Stimulated activated memory B cell treated with anti-CD40 and anti-IgM and Interleukin-4, amounts not matched to agents 10 μg/mL and 1 μg/mL and 100 μg/mL, for 72 hours (primary cell): Measurements from ENCODE around the gene NSUN7.

ENCODE experiments used
- ATAC-seq: fragments of 150-1000 bp; cut with Tn5 transposase; 2 replicates; pipeline ENCODE4 v1.10.0; 2021
- H3K27ac Mint-ChIP-seq: one replicate; pipeline ENCODE4 v1.8.0; 2022; ENCODE audit warnings: mild to moderate bottlenecking, mixed read lengths
- H3K27me3 Mint-ChIP-seq: one replicate; pipeline ENCODE4 v1.8.0; 2022; ENCODE audit warnings: mixed read lengths
- H3K36me3 Mint-ChIP-seq: one replicate; pipeline ENCODE4 v1.8.0; 2022; ENCODE audit warnings: mixed read lengths
- H3K4me1 Mint-ChIP-seq: one replicate; pipeline ENCODE4 v1.8.0; 2022; ENCODE audit warnings: mixed read lengths
- H3K4me3 Mint-ChIP-seq: one replicate; pipeline ENCODE4 v1.8.0; 2022; ENCODE audit warnings: mild to moderate bottlenecking, moderate library complexity, mixed read lengths
- H3K9me3 Mint-ChIP-seq: one replicate; pipeline ENCODE4 v1.8.0; 2022; ENCODE audit warnings: mixed read lengths

The NSUN7 gene

DNA sequence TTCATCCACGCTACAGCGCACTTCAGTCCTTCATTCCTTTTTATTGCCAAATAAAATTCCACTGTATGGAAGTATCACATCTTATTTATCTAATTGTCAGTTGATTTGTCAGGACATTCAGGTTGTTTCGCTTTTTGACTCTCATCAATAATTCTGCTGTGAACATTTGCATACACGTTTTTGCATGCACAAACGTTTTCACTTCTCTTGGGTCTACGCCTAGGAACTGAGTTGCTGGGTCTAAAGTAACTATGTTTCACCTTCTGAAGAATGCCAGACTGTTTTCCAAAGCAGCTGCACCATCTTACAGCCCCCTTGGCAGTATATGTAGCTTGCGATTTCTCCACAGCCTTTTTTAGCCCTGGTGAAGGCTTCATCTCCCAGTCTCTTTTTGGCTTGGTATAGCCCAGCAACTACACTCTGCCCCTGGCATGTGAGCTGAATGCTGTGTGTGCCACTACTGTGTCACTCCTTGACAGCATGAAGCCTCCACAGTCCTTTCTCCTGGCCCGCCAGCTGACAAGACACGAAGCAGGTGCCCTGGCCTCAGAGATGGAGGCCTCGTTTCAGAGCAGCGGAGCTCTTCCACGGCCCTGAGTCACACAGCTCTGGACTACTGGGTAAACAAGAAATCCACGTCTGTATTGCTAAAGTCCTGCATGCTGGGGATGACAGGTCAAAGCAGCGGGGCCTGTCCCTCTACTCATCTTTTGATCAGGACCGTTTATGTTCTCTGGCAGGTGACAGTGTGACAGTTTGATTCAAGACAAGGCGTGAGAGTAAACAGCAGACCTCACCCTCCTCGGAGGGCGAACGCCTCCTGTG lies 75.5 kb downstream of the NSUN7 start:
- peaks cover 5% of the 10 kb centered on the region for H3K36me3 Mint-ChIP-seq
- peak; percentile 45 for ATAC-seq

DNA sequence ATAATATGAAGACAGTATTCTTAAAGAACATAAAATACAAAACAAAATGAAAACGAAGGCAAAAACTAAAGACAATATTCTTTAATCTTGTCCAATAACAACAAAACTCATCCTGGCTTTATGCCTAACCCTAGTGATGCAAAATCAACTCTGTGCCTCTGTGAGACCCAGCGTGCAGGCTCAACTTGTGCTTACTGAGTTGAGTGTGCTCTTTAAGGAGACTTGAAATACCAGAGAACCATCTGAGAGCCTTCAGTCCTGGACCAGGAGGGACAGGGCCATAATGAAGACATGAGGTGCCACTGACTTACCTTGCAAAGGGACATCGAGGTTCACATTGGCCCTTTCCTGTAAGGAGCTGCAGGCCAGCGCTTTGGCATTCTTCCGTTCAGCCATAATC lies 77.1 kb downstream of the NSUN7 start:
- Mint-ChIP-seq H3K36me3 (peaks cover 5% of the 10 kb centered on the region), H3K27ac (no peak overlapping the region), H3K27me3 (no peaks in the 10 kb centered on the region)

More for the DNA sequence above, 75.5 kb downstream of the NSUN7 start:
- peak overlapping the region; percentile 7 for H3K27ac Mint-ChIP-seq
- H3K9me3 Mint-ChIP-seq, result peaks cover 5% of the 10 kb centered on the region
- H3K27me3 Mint-ChIP-seq, result no peaks in the 10 kb centered on the region
- H3K4me1 Mint-ChIP-seq, result peaks cover 16% of the 10 kb centered on the region
- H3K4me3 Mint-ChIP-seq, result no peak overlapping the region

DNA sequence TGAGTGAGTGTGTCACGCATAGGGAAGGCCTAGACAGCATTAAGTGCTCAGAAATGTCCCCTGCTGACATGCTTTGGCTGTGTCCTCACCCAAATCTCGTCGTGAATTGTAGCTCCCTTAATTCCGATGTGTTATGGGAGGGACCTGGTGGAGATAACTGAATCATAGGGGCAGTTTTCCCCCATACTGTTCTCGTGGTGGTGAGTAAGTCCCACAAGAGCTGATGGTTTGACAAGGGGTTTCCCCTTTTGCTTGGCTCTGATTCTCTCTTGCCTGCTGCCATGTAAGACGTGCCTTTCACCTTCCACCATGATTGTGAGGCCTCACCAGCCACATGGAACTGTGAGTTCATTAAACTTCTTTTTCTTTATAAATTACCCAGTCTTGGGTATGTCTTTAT lies 78.0 kb downstream of the NSUN7 start:
- H3K27ac Mint-ChIP-seq, result no peak overlapping the region
- H3K9me3 Mint-ChIP-seq, result peaks cover 5% of the 10 kb centered on the region
- no peaks in the 10 kb centered on the region for H3K27me3 Mint-ChIP-seq
- peaks cover 16% of the 10 kb centered on the region for H3K4me1 Mint-ChIP-seq
- no peak overlapping the region for H3K4me3 Mint-ChIP-seq
- peaks cover 5% of the 10 kb centered on the region for H3K36me3 Mint-ChIP-seq
- no peak for ATAC-seq

More for the DNA sequence above, 77.1 kb downstream of the NSUN7 start:
- ATAC-seq, result no peak
- Mint-ChIP-seq H3K4me1 (peaks cover 16% of the 10 kb centered on the region), H3K9me3 (peaks cover 5% of the 10 kb centered on the region), H3K4me3 (no peak overlapping the region)

DNA sequence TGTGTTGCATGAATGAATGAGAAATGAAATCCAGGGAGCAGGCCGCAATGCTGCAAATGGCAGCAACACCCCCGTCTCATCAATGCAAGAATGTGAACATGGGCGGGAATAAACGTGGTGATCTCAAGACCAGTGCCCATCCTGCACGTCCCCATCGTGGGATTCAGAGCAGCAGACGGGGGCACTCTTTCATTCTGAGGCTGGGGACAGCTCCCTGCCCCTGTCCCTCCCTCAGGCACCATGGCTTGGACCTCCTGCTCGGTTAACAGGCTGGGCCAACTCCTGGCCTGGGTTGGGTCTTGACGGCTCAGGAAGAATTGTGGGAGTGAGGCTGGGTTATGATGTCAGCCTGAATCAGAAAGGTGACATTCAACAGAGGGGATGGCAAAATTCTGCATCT lies 78.9 kb downstream of the NSUN7 start:
- no peak for ATAC-seq
- Mint-ChIP-seq H3K4me1 (peaks cover 16% of the 10 kb centered on the region), H3K4me3 (no peak overlapping the region), H3K27me3 (no peaks in the 10 kb centered on the region), H3K9me3 (peaks cover 5% of the 10 kb centered on the region), H3K36me3 (peaks cover 5% of the 10 kb centered on the region), H3K27ac (no peak overlapping the region)

DNA sequence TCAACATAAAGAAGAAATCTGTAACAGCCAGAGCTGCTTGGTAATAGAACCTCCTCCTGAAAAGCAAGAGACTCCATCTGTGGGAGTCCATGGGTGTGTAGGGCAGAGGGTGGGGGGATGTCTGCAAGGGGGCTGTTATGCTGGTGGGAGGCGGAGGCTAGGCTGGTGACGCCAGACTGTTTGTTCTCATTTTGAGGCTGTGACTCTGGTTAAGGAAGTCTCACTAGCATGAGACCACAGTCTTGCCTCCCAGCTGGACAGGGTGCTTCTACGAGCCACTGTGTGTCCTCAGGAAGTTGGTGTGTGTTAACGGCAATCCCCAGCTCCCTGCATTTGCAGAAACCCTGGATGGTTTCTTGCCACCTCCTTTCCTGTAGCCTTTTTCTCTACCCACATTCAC lies 79.8 kb downstream of the NSUN7 start:
- H3K27ac Mint-ChIP-seq, result no peak overlapping the region
- H3K9me3 Mint-ChIP-seq, result peaks cover 5% of the 10 kb centered on the region
- no peak overlapping the region for H3K4me3 Mint-ChIP-seq
- no peak for ATAC-seq
- H3K36me3 Mint-ChIP-seq, result peaks cover 5% of the 10 kb centered on the region
- H3K27me3 Mint-ChIP-seq, result no peaks in the 10 kb centered on the region
- H3K4me1 Mint-ChIP-seq, result peaks cover 14% of the 10 kb centered on the region

- peaks cover 5% of the 10 kb centered on the region for H3K36me3 Mint-ChIP-seq
- no peak overlapping the region for H3K27ac Mint-ChIP-seq
- H3K9me3 Mint-ChIP-seq, result peaks cover 5% of the 10 kb centered on the region
- no peak overlapping the region for H3K4me3 Mint-ChIP-seq
- no peaks in the 10 kb centered on the region for H3K27me3 Mint-ChIP-seq
- peaks cover 6% of the 10 kb centered on the region for H3K4me1 Mint-ChIP-seq
- ATAC-seq, result no peak
These were observed 81.6 kb downstream of the NSUN7 start for GRCh38 chr4:40831146-40831907.

GRCh38 chr4:40832175-40832574 lies 82.4 kb downstream of the NSUN7 start:
- H3K9me3 Mint-ChIP-seq, result peaks cover 5% of the 10 kb centered on the region
- H3K27me3 Mint-ChIP-seq, result no peaks in the 10 kb centered on the region
- ATAC-seq, result no peak
- H3K4me1 Mint-ChIP-seq, result peaks cover 10% of the 10 kb centered on the region
- H3K36me3 Mint-ChIP-seq, result peaks cover 5% of the 10 kb centered on the region
- H3K4me3 Mint-ChIP-seq, result no peak overlapping the region
- no peak overlapping the region for H3K27ac Mint-ChIP-seq

GRCh38 chr4:40833212-40833611 lies 83.5 kb downstream of the NSUN7 start:
- H3K27ac Mint-ChIP-seq, result no peak overlapping the region

GRCh38 chr4:40837094-40837870 lies 87.5 kb downstream of the NSUN7 start:
- Mint-ChIP-seq H3K27me3 (no peaks in the 10 kb centered on the region), H3K9me3 (no peaks in the 10 kb centered on the region), H3K4me1 (peaks cover 32% of the 10 kb centered on the region), H3K36me3 (no peaks in the 10 kb centered on the region), H3K4me3 (no peak overlapping the region), H3K27ac (peak overlapping the region; percentile 54)
- ATAC-seq, result no peak

More at GRCh38 chr4:40833212-40833611, 83.5 kb downstream of the NSUN7 start:
- H3K9me3 Mint-ChIP-seq, result peaks cover 3% of the 10 kb centered on the region
- peaks cover 2% of the 10 kb centered on the region for H3K36me3 Mint-ChIP-seq
- ATAC-seq, result no peak
- H3K27me3 Mint-ChIP-seq, result no peaks in the 10 kb centered on the region
- H3K4me1 Mint-ChIP-seq, result peaks cover 10% of the 10 kb centered on the region
- H3K4me3 Mint-ChIP-seq, result no peak overlapping the region

- ATAC-seq, result no peak
- Mint-ChIP-seq H3K27ac (peak overlapping the region; percentile 8), H3K27me3 (no peaks in the 10 kb centered on the region), H3K4me3 (no peak overlapping the region), H3K9me3 (no peaks in the 10 kb centered on the region), H3K36me3 (no peaks in the 10 kb centered on the region), H3K4me1 (peaks cover 37% of the 10 kb centered on the region)
These were observed 89.0 kb downstream of the NSUN7 start for GRCh38 chr4:40838742-40839141.

DNA sequence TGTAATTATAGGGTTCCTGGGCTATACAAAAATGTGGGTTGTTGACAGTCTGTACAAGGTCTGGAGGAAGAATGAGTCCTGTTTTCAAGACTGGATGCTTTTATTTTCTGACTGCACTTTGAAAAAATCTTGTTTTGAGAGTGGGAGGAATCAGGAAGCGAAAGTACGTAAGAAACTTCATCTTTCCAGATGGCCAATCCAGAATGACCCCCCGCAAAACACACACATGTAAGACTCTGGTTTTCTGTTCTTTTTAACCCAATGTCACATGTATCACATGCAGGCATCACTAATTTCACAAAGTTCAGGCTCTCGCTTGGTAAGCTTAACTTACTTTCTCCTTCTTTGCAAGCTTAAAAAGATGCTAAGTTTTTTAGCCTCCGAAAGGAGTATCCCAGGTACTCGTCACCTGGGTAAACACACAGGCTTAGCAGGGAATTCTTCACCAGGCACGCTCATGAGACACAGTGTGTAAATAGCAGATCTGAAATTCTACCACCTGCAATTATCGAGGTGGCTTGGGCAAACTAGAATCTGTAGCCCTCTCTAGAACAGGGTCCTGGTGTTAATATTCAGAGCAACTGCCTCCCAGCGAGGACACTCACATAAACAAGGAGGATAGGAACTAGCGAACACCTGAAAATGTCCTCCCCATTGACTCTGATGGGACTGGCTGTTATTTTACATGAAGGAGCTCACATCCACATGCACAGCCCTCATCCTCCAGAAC lies 90.7 kb downstream of the NSUN7 start:
- H3K4me1 Mint-ChIP-seq, result peaks cover 36% of the 10 kb centered on the region
- peak overlapping the region; percentile 59 for H3K27ac Mint-ChIP-seq
- ATAC-seq, result peak; percentile 81
- no peaks in the 10 kb centered on the region for H3K9me3 Mint-ChIP-seq
- no peaks in the 10 kb centered on the region for H3K36me3 Mint-ChIP-seq
- H3K4me3 Mint-ChIP-seq, result no peak overlapping the region
- no peaks in the 10 kb centered on the region for H3K27me3 Mint-ChIP-seq

DNA sequence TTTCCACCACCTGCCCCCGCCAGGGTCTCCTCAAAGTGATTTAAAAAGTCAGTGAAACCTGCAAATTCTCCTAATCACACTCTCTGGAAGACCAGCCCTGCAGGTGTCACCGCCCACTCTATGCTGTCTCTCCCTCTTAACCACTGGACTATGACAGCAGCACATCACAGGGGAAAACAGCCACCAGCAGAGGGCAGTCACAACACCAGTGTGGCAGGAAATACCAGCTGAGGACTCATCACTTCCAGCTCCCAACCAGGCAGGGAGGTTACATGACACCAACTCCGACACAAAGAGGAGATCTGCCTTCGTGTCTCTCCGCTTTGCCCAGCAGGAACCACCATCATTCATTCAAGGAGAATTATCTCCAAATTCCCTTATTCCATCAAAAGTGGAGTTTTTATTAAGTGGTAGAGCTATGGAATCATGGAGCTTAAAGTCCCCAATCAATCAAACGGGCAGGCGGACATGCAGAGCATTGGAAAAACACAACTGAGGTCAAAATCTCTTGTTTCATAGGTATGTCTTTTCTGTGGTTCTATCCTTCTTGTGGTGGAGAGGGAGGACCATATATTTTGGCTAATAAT lies 91.3 kb downstream of the NSUN7 start:
- Mint-ChIP-seq H3K27me3 (no peaks in the 10 kb centered on the region), H3K36me3 (no peaks in the 10 kb centered on the region), H3K27ac (peak overlapping the region; percentile 59), H3K4me3 (peak overlapping the region; percentile 9), H3K4me1 (peaks cover 34% of the 10 kb centered on the region), H3K9me3 (no peaks in the 10 kb centered on the region)
- ATAC-seq, result peak; percentile 75

GRCh38 chr4:40842318-40842717 lies 92.6 kb downstream of the NSUN7 start:
- Mint-ChIP-seq H3K36me3 (no peaks in the 10 kb centered on the region), H3K4me1 (peaks cover 27% of the 10 kb centered on the region), H3K4me3 (no peak overlapping the region), H3K27ac (peak overlapping the region; percentile 19), H3K27me3 (no peaks in the 10 kb centered on the region), H3K9me3 (no peaks in the 10 kb centered on the region)
- no peak for ATAC-seq

DNA sequence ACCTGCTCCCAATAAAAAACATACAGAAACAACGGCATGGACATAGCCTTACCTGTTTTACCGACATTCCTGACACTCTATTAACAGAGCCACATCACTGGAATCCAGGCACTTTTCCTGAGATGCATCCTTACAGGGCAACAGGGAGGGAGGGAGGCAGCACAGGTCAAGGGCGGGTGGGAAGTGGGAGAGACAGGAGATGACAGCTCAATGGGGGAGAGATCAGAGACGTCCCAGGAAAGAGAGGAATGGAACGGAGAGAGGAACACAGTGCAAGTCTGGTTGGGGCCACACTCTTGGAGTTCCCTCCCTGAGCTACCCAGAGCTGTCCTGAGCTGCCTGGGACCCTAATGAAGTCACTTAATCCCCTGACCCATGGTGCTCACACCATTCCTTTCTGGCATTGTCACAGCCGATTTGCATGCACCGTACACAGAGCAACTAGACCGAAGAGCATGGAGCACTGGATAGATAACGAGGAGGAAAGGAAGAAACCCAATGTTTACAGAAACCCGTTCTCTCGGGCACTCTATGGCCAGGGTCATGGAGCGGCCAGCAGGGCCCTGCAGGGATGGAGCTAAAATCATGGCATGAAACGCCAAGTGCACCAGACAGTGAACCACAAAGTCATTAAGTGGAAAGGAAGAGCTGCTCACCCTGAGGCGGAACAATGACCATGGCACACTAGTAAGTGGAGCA lies 93.1 kb downstream of the NSUN7 start:
- Mint-ChIP-seq H3K4me1 (peaks cover 27% of the 10 kb centered on the region), H3K36me3 (no peaks in the 10 kb centered on the region), H3K27ac (no peak overlapping the region), H3K4me3 (no peak overlapping the region), H3K9me3 (no peaks in the 10 kb centered on the region), H3K27me3 (peaks cover 2% of the 10 kb centered on the region)
- no peak for ATAC-seq
